A549 (cell line): ENCODE results near the gene COBLL1. TPM values are rescaled to one million over a fixed set of nuclear protein-coding genes. Genes with fewer than 3 reads are reported as not detected.
A peak's percentile ranks its signal among the peaks of the same experiment; 100 is the strongest.

Experiments used
- ATAC-seq, 2 experiments: fragments of 200-7000 bp in 1 of 2; fragments of >200 bp in 1 of 2; cut with Nextera tagmentation in 1 of 2; cut with Tn5 transposase in 1 of 2; 3 replicates each; pipeline versions ENCODE4 v1.8.0 to v1.9.1; 2018 to 2020; ENCODE audit warnings: mild to moderate bottlenecking in 1 of 2, moderate library complexity in 1 of 2
- CTCF ChIA-PET: fragments of 300-600 bp; sonication (Branson Sonifier 250); formaldehyde crosslinking; extraction: SDS; loops from one replicate; lab custom pipeline; 2021; ENCODE audit warnings: antibody characterized with exemption, inconsistent platforms; lab: Yijun Ruan, JAX
- POLR2A ChIA-PET: fragments of 350-600 bp; formaldehyde crosslinking; extraction: SDS; loops from one replicate; lab custom pipeline; 2021; ENCODE audit warnings: antibody characterized with exemption, inconsistent platforms; lab: Yijun Ruan, JAX
- DNase-seq, 2 experiments: peaks; one replicate each; pipeline versions ENCODE4 v3.0.0 to v3.0.0-alpha.2; 2011 to 2016; ENCODE audit warnings: low read depth in 1 of 2, low spot score in 1 of 2
- FAIRE-seq: peaks from 2 replicates; lab custom pipeline; 2011; peaks lifted over from hg19 to GRCh38; lab: Jason Lieb, UNC
- H3K27ac ChIP-seq, 2 experiments: fragments of >200 bp; sonication (Bioruptor Twin); formaldehyde crosslinking; 3 replicates each; pipeline ENCODE4 v1.5.1; 2016 to 2017
- H3K4me1 ChIP-seq: fragments of >200 bp; sonication (Bioruptor Twin); formaldehyde crosslinking; 3 replicates; pipeline ENCODE4 v1.6.1; 2016
- H3K4me2 ChIP-seq: fragments of >200 bp; sonication (Bioruptor Twin); formaldehyde crosslinking; 3 replicates; pipeline ENCODE4 v1.6.1; 2016
- H3K4me3 ChIP-seq: fragments of >200 bp; sonication (Bioruptor Twin); formaldehyde crosslinking; 3 replicates; pipeline ENCODE4 v1.5.1; 2016
- H3K9me3 ChIP-seq: fragments of >200 bp; sonication (Bioruptor Twin); formaldehyde crosslinking; 3 replicates; pipeline ENCODE4 v1.6.1; 2016
- BHLHE40 ChIP-seq: IDR thresholded peaks from 2 replicates; pipeline ENCODE4 v1.6.1; 2012; ENCODE audit warnings: low read depth, low read length, inconsistent platforms
- CEBPB ChIP-seq, 2 experiments: fragments of >200 bp in 1 of 2; sonication (Bioruptor Twin) in 1 of 2; formaldehyde crosslinking in 1 of 2; IDR thresholded peaks; 2 replicates each; pipeline ENCODE4 v1.6.1; 2012 to 2016
- CTCF ChIP-seq: fragments of >200 bp; sonication (Bioruptor Twin); formaldehyde crosslinking; IDR thresholded peaks from 3 replicates; pipeline ENCODE4 v1.5.1; 2016
- EHMT2 ChIP-seq: fragments of 200-600 bp; sonication (generic); IDR thresholded peaks from 2 replicates; pipeline ENCODE4 v1.6.1; 2016; ENCODE audit warnings: antibody characterized with exemption, low read depth, mild to moderate bottlenecking, moderate library complexity
- EP300 ChIP-seq, 2 experiments: fragments of >200 bp; sonication (Bioruptor Twin); formaldehyde crosslinking; IDR thresholded peaks; 2 replicates in 1 of 2; 3 replicates in 1 of 2; pipeline ENCODE4 v1.6.1; 2016 to 2017
- ESRRA ChIP-seq: fragments of 150-350 bp; IDR thresholded peaks from 2 replicates; pipeline ENCODE4 v1.6.1; 2014; ENCODE audit warnings: mild to moderate bottlenecking, low read length, borderline replicate concordance
- FOSL2 ChIP-seq, 2 experiments: fragments of 450-650 bp in 1 of 2; fragments of >200 bp in 1 of 2; sonication (Bioruptor Twin) in 1 of 2; formaldehyde crosslinking; IDR thresholded peaks; 2 replicates each; pipeline versions ENCODE4 v1.5.0 to v1.6.1; 2016 to 2020; ENCODE audit warnings: mild to moderate bottlenecking in 1 of 2, moderate library complexity in 1 of 2
- GATA3 ChIP-seq: IDR thresholded peaks from 2 replicates; pipeline ENCODE4 v1.6.1; 2012; ENCODE audit warnings: borderline replicate concordance
- HDAC2 ChIP-seq: fragments of 200-600 bp; sonication (generic); IDR thresholded peaks from 2 replicates; pipeline ENCODE4 v1.6.1; 2016
- HOXB13 ChIP-seq: fragments of 250-450 bp; sonication (Bioruptor Pico); IDR thresholded peaks from 2 replicates; pipeline ENCODE4 v1.5.0; 2020; ENCODE audit warnings: low read depth, mild to moderate bottlenecking, moderate library complexity
- MAFK ChIP-seq: fragments of 450-650 bp; IDR thresholded peaks from 2 replicates; pipeline ENCODE4 v1.6.1; 2014; ENCODE audit not compliant: partially characterized antibody
- MAX ChIP-seq: IDR thresholded peaks from 2 replicates; pipeline ENCODE4 v1.6.1; 2012
- NR3C1 ChIP-seq: fragments of >200 bp; sonication (Bioruptor Twin); formaldehyde crosslinking; IDR thresholded peaks from 3 replicates; pipeline ENCODE4 v1.6.1; 2017
- POLR2A ChIP-seq: IDR thresholded peaks from 2 replicates; pipeline ENCODE4 v1.6.1; 2012; ENCODE audit warnings: mild to moderate bottlenecking, low read length
- POLR2AphosphoS2 ChIP-seq: conservative IDR thresholded peaks from 2 replicates; pipeline ENCODE4 v1.6.1; 2012; ENCODE audit warnings: low read length, improper control_type of control experiment, inconsistent platforms
- RAD21 ChIP-seq, 2 experiments: fragments of >200 bp in 1 of 2; sonication (Bioruptor Twin) in 1 of 2; formaldehyde crosslinking in 1 of 2; IDR thresholded peaks in 1 of 2; conservative IDR thresholded peaks in 1 of 2; 2 replicates in 1 of 2; 3 replicates in 1 of 2; pipeline ENCODE4 v1.6.1; 2012 to 2018; ENCODE audit warnings: inconsistent platforms in 1 of 2
- RFX5 ChIP-seq: fragments of 450-650 bp; IDR thresholded peaks from 2 replicates; pipeline ENCODE4 v1.7.1; 2014; ENCODE audit warnings: antibody characterized with exemption, mild to moderate bottlenecking, moderate library complexity
- SMC3 ChIP-seq: fragments of >200 bp; sonication (Bioruptor Twin); formaldehyde crosslinking; IDR thresholded peaks from 3 replicates; pipeline ENCODE4 v1.6.1; 2018; ENCODE audit warnings: inconsistent platforms
- SREBF2 ChIP-seq: fragments of 450-650 bp; IDR thresholded peaks from 2 replicates; pipeline ENCODE4 v1.6.1; 2014; ENCODE audit warnings: mild to moderate bottlenecking, moderate library complexity
- TFCP2L1 ChIP-seq: fragments of 250-450 bp; sonication (Bioruptor Pico); IDR thresholded peaks from 2 replicates; pipeline ENCODE4 v1.5.0; 2021; ENCODE audit warnings: mild to moderate bottlenecking
- TP53 ChIP-seq: fragments of 250-450 bp; sonication (Bioruptor Pico); IDR thresholded peaks from 2 replicates; pipeline ENCODE4 v1.5.0; 2021; ENCODE audit warnings: mild to moderate bottlenecking, moderate library complexity
- whole genome bisulfite sequencing: methylation state at CpG from one replicate; pipeline ENCODE4 v1.1.6; 2017; ENCODE audit errors: missing lambda C conversion rate; 5-methylcytosine and 5-hydroxymethylcytosine counted together
- polyA plus RNA-seq, 4 experiments: library from polyadenylated mRNA; depleted of rRNA in 3 of 4; stranded (reverse); fragments of >200 nt; fragmentation: RNase III in 1 of 4; extraction: RNeasy Plus Mini Kit Qiagen cat#74134 plus additional on column Dnase treatment in 1 of 4; gene quantifications; 2 replicates in 3 of 4; 3 replicates in 1 of 4; pipeline ENCODE4 v1.2.3, GENCODE V29; 2011 to 2017

The COBLL1 gene
- polyA plus RNA-seq, 2 of the 4 experiments (the other 2 are of a cell fraction), result 2.6 to 5.3 TPM

GRCh38 chr2:164696634-164697033, 145.0 kb downstream of the COBLL1 start:
- ATAC-seq (peak; percentile 78 to 85), DNase-seq (peak; percentile 13 to 67), FAIRE-seq (no peak)
- CTCF ChIA-PET, result no interaction called here
- peak overlapping the region; percentile 38; the same call in 1 of the 3 replicates for H3K4me3 ChIP-seq
- H3K4me2 ChIP-seq, result peak overlapping the region; percentile 87
- no peak for TF ChIP-seq MAFK
- TF ChIP-seq CTCF, result peak; percentile 8; the same call in 1 of the 3 replicates
- no peak for TF ChIP-seq POLR2AphosphoS2
- TF ChIP-seq MAX, result peak; percentile 48; the same call in 1 of the 2 replicates
- H3K4me1 ChIP-seq, result peaks cover 86% of the 10 kb centered on the region
- peak overlapping the region; percentile 68 to 71 for H3K27ac ChIP-seq
- POLR2A ChIA-PET, result no interaction called here
- WGBS, result 0% methylated on average over 1 of the region's 1 CpG
- H3K9me3 ChIP-seq, result no peaks in the 10 kb centered on the region

- POLR2A ChIA-PET, result no interaction called here
- WGBS, result 6% methylated on average over 6 of the region's 6 CpGs
- FAIRE-seq (no peak), DNase-seq (peak; percentile 24 to 39), ATAC-seq (peak; percentile 77 to 82)
- H3K9me3 ChIP-seq, result no peaks in the 10 kb centered on the region
- H3K4me3 ChIP-seq, result peak overlapping the region; percentile 38
- peaks cover 66% of the 10 kb centered on the region for H3K4me1 ChIP-seq
- TF ChIP-seq EP300 (IDR thresholded peaks at IDR 0.05), result no peak
- no peak for TF ChIP-seq NR3C1
- TF ChIP-seq GATA3, result peak; percentile 9; the same call in 1 of the 2 replicates
- TF ChIP-seq BHLHE40, result no peak
- 0 out of 5 replicates have a peak, but pooled peaks of 1 of the 2 experiments have one; percentile 1 for TF ChIP-seq RAD21 (conservative IDR thresholded peaks at IDR 0.05 in 1 of 2, IDR thresholded peaks at IDR 0.05 in 1 of 2)
- TF ChIP-seq HOXB13 (CRISPR knock-in tag), result no peak
- no peak for TF ChIP-seq SREBF2
- no peak for TF ChIP-seq FOSL2 (IDR thresholded peaks at IDR 0.05)
- peak; percentile 33; the same call in 1 of the 2 replicates for TF ChIP-seq FOSL2 (CRISPR knock-in tag; IDR thresholded peaks at IDR 0.05)
- TF ChIP-seq POLR2AphosphoS2, result no peak
- TF ChIP-seq RFX5, result no peak
- TF ChIP-seq TFCP2L1 (CRISPR knock-in tag), result no peak
- no peak for TF ChIP-seq SMC3
- no peak for TF ChIP-seq HDAC2
- peak overlapping the region; percentile 87 for H3K4me2 ChIP-seq
- H3K27ac ChIP-seq, result peak overlapping the region; percentile 68 to 77
- CTCF ChIA-PET, result interaction anchor here (1.2 to 1.5 kb wide), 3 partner anchors 9 to 133 kb away, joined by 3 to 8 read pairs (median 4); no protein-coding TSS in a partner anchor
Observed at GRCh38 chr2:164694275-164694695, 147.3 kb downstream of the COBLL1 start.

GRCh38 chr2:164693834-164694233, 147.8 kb downstream of the COBLL1 start:
- peak overlapping the region; percentile 38; the same call in 2 of the 3 replicates for H3K4me3 ChIP-seq
- no peak for DNase-seq
- H3K4me1 ChIP-seq, result peaks cover 66% of the 10 kb centered on the region
- H3K4me2 ChIP-seq, result peak overlapping the region; percentile 87
- H3K9me3 ChIP-seq, result no peaks in the 10 kb centered on the region
- ChIA-PET POLR2A (no interaction called here), CTCF (interaction anchor here (1.5 kb wide), 2 partner anchors 10 to 23 kb away, joined by 4 to 8 read pairs; no protein-coding TSS in a partner anchor)
- no peak for ATAC-seq
- TF ChIP-seq BHLHE40 (no peak), TP53 (CRISPR knock-in tag) (no peak), GATA3 (no peak), CEBPB (IDR thresholded peaks at IDR 0.05) (no peak), SMC3 (no peak), EHMT2 (no peak), POLR2A (no peak), ESRRA (no peak), TFCP2L1 (CRISPR knock-in tag) (no peak)
- peak overlapping the region; percentile 68 to 77 for H3K27ac ChIP-seq
- FAIRE-seq, result no peak
